GM11168 (cell line): ENCODE data around the gene CELSR1.

Experiments
- in situ Hi-C: fragments of 300-500 bp; cut with MboI; formaldehyde crosslinking; loops from one replicate; pipeline ENCODE4 v1.12.0; 2022; ENCODE audit warnings: low sequenced_read_pairs; ENCODE audit not compliant: unreplicated experiment

The CELSR1 gene

DNA sequence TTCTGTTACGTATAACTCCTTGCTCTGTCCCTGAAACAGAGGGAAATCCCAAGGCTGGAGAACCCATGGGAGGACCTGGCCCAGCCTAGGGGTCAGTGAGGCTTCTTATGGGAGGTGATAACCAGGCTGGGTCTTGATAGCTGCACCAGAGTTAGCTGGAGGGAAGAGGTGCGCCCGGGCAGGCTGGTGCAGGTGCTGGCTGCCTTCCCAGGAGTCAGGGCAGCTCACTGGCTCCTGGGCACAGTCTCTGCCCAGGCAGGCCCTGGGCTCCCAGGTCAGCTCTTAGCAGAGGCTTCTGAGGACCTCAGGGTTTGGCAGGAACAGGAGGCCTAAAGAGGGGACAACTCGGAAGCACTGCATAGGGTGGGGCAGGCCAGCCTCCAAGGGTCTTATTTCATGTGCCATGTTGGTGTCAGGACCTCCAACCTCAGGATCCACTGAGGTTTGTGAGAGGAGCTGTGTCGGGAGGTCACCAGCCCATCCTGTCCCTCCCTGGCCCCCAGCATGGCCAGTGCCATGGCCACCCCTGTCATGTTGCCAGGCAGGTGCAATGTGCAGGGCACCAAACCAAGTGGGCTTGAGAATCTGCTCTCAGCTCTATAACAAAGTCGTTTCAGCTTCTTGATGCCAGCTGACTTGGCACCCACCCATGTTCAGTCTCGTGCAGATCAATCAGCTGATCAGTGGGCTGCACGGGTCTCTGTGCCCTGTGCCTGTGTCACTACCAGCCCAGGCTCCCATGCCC lies 20.5 kb upstream of the CELSR1 start:
- in situ Hi-C loops: no loop called here

GRCh38 chr22:46556775-46557174 lies 19.4 kb upstream of the CELSR1 start:
- in situ Hi-C loops: no loop called here

DNA sequence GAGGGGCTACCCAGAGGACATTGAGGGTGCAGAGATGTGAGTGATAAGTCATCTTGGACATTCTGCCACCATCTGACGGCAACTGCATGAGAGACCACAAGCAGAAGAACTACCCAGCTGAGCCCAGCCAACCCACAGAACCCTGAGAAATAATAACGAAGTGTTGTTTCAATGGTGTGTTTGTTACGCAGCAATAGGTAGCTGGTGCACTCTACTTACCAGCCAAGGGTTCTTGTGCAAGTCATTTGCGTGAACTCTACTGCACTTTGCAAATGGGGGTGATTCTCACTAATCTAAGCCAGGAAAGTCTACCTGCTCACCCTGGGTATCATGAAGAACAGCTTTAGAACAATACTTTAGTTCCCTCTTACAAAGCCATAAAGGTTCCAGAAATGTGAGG lies 15.8 kb upstream of the CELSR1 start:
- in situ Hi-C loops: no loop called here

- in situ Hi-C loops: no loop called here
Measured at GRCh38 chr22:46551996-46552395, 14.6 kb upstream of the CELSR1 start.

- in situ Hi-C loops: no loop called here
Measured at GRCh38 chr22:46551321-46551720, 13.9 kb upstream of the CELSR1 start.

DNA sequence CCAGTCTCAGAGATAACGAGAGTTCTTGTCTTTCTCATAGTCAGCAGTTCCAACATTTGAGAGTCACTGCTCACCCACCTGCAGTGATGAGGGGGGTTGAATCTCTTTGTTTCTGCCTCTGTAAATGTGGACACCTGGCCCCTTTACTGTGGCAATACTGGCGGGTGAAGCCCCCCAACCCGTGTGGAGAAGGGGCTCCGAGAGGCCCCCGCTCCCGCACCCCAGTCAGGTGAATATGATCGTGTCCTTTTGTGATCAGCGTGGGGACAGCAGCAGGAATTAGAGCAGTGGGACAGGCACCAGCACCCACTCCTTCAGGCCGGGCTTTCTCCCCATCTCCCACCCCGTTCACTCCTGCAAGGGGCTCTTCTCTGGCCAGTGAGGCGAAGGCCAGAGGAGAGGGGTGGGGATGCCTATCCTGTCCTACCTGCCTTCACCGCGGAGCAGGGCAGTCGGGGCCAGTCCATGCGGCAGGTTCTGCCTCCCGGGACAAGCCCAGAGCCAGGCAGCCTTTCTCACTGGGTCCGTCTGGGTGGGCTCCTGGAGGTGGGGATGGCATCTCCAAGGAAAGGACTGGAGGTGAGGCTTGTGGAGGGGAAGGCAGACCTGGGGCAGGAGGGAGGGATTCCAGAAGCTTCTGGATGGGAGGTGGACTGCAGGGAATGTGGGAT lies 12.7 kb upstream of the CELSR1 start:
- in situ Hi-C loops: no loop called here

- in situ Hi-C loops: no loop called here
Measured at GRCh38 chr22:46549563-46549840, 12.1 kb upstream of the CELSR1 start.

DNA sequence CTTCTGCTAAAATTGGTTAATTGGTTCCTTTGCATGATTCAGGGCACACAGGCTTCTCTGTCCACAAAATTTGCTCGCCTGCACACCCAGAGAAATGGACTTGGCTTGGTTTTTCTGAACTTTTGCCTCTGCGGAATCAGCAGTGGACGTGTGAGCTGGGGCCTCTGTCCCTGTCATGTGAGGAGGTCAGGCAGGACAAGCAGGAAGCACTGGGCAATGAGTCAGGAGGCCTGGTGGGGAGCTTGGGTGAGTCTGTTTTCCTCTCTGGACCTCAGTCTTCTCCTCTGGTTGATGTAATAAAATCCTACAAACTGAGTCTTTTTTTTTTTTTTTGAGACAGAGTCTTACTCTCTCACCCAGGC lies 10.4 kb upstream of the CELSR1 start:
- in situ Hi-C loops: no loop called here

DNA sequence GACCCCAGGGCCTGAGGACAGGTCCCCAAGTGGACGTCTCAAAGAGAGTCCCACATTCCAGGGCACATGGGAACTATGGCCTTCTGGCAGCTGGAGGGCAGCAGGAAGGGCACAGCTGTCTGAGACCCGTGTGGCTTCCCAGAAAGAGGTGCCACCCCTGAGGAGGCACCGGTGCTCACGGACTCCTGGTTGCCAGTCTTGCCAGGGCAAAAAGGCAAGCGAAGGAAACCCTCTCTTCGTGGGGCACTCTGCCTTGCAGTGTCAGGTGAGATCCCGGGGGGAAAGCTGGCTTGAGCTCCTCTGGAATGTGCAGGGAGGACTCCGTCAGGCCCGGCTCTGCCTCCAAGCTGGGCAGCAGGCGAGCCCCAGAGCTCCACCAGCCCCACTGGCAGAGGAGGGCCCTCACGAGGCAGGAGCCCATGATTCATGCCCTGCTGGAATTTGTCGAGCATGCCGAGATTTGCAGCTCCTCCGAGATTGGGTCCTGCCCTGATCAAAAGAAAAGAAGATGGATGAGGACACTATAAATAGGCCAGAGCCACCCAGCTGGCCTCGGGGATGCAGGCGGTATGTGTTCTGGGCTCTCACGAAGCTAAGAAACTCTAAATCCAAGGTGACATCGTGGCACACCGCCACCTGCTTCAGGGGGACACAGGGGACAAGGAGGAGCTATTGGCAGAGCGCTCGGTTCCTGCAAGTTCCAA lies 9.9 kb upstream of the CELSR1 start:
- in situ Hi-C loops: no loop called here

GRCh38 chr22:46546466-46547178 lies 9.2 kb upstream of the CELSR1 start:
- in situ Hi-C loops: no loop called here

DNA sequence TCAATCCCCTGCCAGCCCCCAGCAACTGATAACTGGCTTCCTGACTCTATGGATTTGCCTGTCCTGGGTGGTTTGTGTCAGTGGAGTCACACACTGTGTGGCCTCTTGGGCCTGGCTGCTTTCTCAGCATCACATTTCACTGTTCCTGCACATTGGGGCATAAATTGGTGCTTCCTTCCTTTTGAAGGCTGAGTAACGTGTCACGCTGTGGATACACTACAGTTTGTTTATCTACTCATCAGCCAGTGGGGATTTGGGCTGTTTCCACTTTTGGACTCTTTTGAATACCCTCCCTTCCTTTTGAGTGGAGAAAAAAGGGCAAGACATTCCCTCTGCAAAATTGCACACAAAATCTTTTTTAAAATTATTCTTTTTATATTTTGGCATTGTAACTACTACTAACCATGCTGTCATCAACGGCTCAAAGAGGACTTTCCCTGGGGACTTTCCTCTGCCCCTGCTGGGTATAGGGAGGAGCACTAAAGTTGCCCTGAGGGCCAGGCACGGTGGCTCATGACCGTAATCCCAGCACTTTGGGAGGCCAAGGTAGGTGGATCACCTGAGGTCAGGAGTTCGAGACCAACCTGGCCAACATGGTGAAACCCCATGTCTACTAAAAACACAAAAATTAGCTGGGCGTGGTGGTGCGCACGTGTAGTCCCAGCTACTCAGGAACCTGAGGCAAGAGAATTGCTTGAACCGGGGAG lies 7.8 kb upstream of the CELSR1 start:
- in situ Hi-C loops: no loop called here

DNA sequence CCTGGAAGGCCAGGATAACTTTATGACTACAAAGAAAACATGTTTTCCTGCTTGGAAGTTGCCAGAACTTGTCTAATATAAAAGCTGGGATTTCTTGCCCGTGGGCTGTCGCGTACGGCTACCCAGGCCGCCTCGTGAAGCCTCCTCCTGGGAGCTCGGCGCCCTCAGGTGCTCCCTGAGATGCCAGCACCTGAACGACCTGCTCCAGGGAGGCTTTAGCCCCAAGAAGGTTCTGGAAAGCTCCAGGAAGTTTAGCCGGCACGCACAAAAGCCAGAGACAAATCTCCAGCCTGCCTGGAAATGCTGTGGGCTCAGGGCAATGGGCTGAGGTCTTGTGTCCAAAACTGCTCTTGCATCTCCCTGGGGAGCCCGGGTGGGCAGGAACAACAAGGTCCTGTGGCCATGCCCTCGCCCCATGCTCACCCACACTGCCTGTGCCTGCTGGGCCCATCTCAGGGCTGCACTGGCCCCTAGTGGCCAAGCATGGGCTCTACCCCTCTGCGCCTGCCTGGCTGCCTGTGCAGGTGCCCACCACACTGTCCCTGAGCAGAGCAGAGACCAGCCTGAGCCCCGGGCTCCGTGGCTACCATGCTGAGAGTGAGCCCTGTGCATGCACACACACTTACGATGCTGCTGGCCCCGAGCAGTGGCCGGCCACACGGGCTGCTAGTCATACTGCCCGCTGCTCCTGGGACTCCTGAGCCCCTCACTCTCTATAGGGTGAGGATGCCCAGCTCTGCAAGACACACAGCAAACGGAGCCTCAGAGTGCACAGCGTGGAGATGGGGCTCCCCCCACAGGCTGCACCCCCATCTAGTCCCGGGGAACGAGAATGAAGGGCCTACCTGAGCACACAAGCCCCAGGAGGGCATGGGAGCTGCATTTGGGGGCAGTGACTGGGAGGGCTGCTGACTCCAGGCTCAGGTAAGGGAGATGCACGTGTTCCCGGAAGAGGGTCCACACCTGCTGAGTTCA lies 4.9 kb upstream of the CELSR1 start:
- in situ Hi-C loops: no loop called here

GRCh38 chr22:46541536-46541935 lies 4.1 kb upstream of the CELSR1 start:
- in situ Hi-C loops: no loop called here

DNA sequence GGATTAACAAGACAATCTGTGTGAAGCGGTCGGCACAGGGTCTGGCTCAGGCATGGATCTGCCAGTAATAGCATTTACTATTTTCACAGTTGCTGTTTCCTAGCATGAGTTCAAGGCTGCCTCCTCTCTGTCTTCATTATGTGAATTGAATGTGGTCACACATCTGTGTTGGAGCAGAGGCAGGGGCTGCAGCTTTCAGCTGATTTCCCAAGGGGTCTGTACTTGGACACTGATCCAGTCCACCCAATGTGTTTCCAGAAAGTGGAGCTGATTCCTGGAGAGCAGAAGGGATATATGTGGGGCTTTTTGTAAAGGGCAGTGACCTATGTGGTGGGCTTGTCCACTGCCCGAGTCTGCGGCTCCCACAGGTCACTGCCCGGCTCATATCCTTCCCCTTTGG lies 3.5 kb upstream of the CELSR1 start:
- in situ Hi-C loops: no loop called here

- in situ Hi-C loops: no loop called here
Measured at GRCh38 chr22:46539169-46539568, 1.7 kb upstream of the CELSR1 start.

DNA sequence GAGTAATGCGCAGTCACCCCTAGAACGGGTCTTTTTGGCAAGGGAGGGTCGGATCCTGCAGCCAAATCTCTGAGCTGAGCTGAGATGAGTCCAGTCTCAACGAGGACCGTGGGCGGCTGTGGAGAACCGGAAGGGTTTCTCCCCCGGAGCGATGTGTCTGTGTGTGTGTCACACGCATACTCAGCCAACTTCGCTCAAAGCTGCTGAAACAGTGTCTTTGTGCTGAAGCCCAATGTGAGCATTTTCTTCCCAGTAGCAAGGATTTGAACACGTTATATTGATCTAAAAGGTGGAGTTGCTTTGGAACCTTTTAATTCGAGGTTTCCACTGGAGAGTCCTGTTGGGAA lies 1.4 kb upstream of the CELSR1 start:
- in situ Hi-C loops: no loop called here

- in situ Hi-C loops: no loop called here
Measured at GRCh38 chr22:46537946-46538813, 760 bp upstream of the CELSR1 start.

DNA sequence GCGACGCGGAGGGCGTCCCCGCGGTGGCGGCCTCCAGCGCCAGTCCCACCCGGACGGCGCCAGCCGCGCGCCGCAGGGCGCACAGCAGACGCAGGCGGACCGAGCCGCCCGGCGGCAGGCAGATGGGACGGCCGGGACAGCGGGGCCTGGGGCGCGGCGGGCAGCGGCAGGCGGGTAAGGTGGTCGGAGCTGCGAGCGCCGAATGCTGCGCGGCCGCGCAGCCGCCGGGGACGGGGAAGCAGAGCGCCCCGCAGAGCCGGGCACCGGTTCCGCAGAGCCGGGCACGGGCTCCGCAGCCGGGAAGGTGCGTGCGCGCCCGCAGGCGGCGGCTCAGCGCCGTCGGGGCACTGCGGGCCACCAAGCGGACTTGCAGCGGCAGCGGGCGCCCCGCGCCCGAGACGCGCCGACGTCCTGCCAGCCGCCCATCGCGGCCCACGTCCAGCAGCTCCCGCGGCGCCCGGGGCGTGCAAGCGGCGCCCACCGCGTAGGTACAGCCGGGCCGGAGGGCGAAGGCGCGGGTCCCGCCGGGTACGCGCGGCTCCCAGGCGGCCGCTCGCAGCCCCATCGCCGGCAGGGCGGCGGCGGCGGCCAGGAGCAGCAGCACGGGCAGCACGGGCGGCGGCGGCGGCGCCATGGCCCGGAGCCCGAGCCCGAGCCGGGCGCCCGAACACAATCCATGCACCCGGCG lies 739 bp downstream of the CELSR1 start:
- in situ Hi-C loops: no loop called here
